Adrenal gland (tissue), 12 donors: ENCODE results near the gene NEK7. TPM values are rescaled to one million over a fixed set of nuclear protein-coding genes. Genes with fewer than 3 reads are reported as not detected.

Experiments used
- DNase-seq, 7 donors: peaks; one replicate each; pipeline ENCODE4 v3.0.0-alpha.2; 2019 to 2020
- H3K27ac ChIP-seq, 5 donors: fragments of 200-600 bp; sonication (generic) in 4 of 5; 1 replicate in 3 of 5; 2 replicates in 2 of 5; pipeline versions ENCODE4 v1.5.1 to v1.8.0; 2016 to 2020; ENCODE audit warnings: mild to moderate bottlenecking in 1 of 5
- H3K27me3 ChIP-seq: fragments of 200-600 bp; 2 replicates; pipeline ENCODE4 v1.8.0; 2021
- H3K36me3 ChIP-seq, 2 donors: fragments of 200-600 bp; replicated peaks in 1 of 2; 1 replicate in 1 of 2; 2 replicates in 1 of 2; pipeline versions ENCODE4 v1.5.1 to v1.8.0; 2018 to 2022
- H3K4me1 ChIP-seq, 2 donors: fragments of 200-600 bp; replicated peaks in 1 of 2; 1 replicate in 1 of 2; 2 replicates in 1 of 2; pipeline versions ENCODE4 v1.5.1 to v1.8.0; 2018 to 2021
- H3K4me3 ChIP-seq, 4 donors: fragments of 200-600 bp; sonication (generic) in 3 of 4; one replicate each; pipeline ENCODE4 v1.5.1; 2016 to 2018
- H3K9me3 ChIP-seq, 3 donors: fragments of 200-600 bp; sonication (generic) in 1 of 3; replicated peaks in 1 of 3; 1 replicate in 2 of 3; 2 replicates in 1 of 3; pipeline versions ENCODE4 v1.5.1 to v1.8.0; 2016 to 2021
- POLR2A ChIP-seq, 2 donors: fragments of 450-650 bp; IDR thresholded peaks; one replicate each; pipeline ENCODE4 v1.6.1; 2017; ENCODE audit warnings: antibody characterized with exemption in 2 of 2, mild to moderate bottlenecking in 2 of 2, moderate library complexity in 1 of 2
- WGBS, 4 donors: extraction: QIAGEN DNeasy Blood & Tissue Kit in 2 of 4; methylation state at CpG; one replicate each; pipeline versions ENCODE4 v1.1.5 to v1.1.7; 2013 to 2017; 5-methylcytosine and 5-hydroxymethylcytosine counted together
- intact Hi-C, 2 donors: fragments of 100-400 bp; cut with DNase I; formaldehyde crosslinking; loops; one replicate each; pipeline versions ENCODE4 v1.14.1 to v1.15.0; 2022 to 2023
- polyA plus RNA-seq, 3 donors: library from polyadenylated mRNA; stranded (reverse); fragments of 200-250 nt in 2 of 3; fragments of 350-450 nt in 1 of 3; fragmentation: Illumina TruSeq in 1 of 3; extraction: RNeasy Lipid Tissue Mini Kit (QIAGEN cat#74804) in 1 of 3; gene quantifications; one replicate each; pipeline ENCODE4 v1.2.3, GENCODE V29; 2013 to 2014
- total RNA-seq, 9 donors: library from RNA; depleted of rRNA in 4 of 9; stranded (reverse); fragments of >200 nt in 4 of 9; fragments of 120-200 nt in 1 of 9; fragmentation: NEBNext Ultra II Directional in 1 of 9; extraction: Animal tissue kit (Norgen Biotek cat#: 25700) in 1 of 9; gene quantifications; one replicate each; pipeline versions ENCODE4 v1.1.0 to v1.2.4, GENCODE V29; 2013 to 2023
- TF ChIP-seq, protein P1 (sequence below), 6 experiments: fragments of 450-650 bp in 4 of 6; fragments of 200-600 bp in 2 of 6; sonication (generic) in 1 of 6; IDR thresholded peaks; 1 replicate in 5 of 6; 2 replicates in 1 of 6; pipeline versions ENCODE4 v1.5.1 to v1.8.0; 2016 to 2021; ENCODE audit warnings: antibody characterized with exemption in 6 of 6, mild to moderate bottlenecking in 2 of 6, moderate library complexity in 1 of 6
- donor health status: healthy with polysubstance abuse.
- donor health status: Bipolar disorder and iron deficiency.
- donor health status: DM: yes; HTN: yes; CAD: no.
- donor health status: DM: no; HTN: no; CAD: no.
- donor health status: DM: no; HTN: no; CAD: no.
- donor health status: DM: yes; HTN: yes; CAD: no.

The NEK7 gene
- total and polyA plus RNA-seq, 12 donors = 34.0 to 270 (median 148) TPM

DNA sequence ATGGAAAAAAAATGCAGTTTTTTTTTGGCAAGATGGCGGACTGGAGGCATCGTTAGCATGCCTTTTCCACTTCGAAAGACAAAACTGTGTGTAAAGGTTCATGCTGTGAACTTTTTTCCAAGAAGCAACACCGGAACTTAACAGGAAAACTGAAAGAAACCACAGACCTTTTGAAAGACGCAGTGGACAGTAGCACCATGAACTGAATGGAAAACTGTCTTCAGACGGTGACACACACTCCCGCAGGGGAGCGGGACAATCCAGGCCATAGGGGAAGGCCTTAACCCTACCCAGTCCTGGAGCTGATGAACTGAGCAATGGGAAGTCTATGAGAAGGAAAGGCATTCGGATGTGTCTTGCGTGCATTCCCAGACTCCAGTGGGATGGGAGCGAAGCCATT lies 54.9 kb downstream of the NEK7 start:
- no peaks in the 10 kb centered on the region for H3K36me3 ChIP-seq

DNA sequence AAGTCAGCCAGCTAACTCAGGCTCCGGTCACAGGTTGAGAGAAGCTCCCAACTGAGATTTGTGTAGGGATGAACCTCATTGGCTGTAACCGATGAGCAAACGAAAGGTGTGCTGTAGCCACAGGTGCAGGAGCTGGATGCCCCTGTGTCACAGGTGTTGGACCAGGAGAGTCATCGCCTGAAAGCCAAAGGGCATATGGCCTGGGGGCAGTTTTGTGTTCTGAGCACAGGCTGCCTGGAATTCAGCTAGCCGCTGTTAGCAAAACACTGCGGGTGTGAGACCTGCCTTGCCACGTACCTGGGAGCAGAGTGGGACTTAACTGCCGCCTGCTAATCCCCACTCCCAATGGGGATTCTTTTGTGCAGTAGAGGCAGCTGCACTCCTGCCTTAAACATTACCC lies 55.3 kb downstream of the NEK7 start:
- WGBS, 4 donors = 88 to 99% (median 97%) methylated on average over 4 to 8 of the region's 8 CpGs
- no peak overlapping the region for H3K4me3 ChIP-seq
- intact Hi-C loops = no loop called here
- peak overlapping the region in 2 of 5 donors; percentile 8 to 15 for H3K27ac ChIP-seq
- H3K27me3 ChIP-seq = no peaks in the 10 kb centered on the region
- H3K36me3 ChIP-seq = no peaks in the 10 kb centered on the region
- peaks cover 0 to 12% (median 6%) of the 10 kb centered on the region in 3 donors for H3K9me3 ChIP-seq
- no peak for TF ChIP-seq POLR2A (IDR thresholded peaks at IDR 0.05)
- TF ChIP-seq, protein P1, sequence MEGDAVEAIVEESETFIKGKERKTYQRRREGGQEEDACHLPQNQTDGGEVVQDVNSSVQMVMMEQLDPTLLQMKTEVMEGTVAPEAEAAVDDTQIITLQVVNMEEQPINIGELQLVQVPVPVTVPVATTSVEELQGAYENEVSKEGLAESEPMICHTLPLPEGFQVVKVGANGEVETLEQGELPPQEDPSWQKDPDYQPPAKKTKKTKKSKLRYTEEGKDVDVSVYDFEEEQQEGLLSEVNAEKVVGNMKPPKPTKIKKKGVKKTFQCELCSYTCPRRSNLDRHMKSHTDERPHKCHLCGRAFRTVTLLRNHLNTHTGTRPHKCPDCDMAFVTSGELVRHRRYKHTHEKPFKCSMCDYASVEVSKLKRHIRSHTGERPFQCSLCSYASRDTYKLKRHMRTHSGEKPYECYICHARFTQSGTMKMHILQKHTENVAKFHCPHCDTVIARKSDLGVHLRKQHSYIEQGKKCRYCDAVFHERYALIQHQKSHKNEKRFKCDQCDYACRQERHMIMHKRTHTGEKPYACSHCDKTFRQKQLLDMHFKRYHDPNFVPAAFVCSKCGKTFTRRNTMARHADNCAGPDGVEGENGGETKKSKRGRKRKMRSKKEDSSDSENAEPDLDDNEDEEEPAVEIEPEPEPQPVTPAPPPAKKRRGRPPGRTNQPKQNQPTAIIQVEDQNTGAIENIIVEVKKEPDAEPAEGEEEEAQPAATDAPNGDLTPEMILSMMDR (IDR thresholded peaks at IDR 0.05) = no peak
- DNase-seq = no peak
- H3K4me1 ChIP-seq = peaks cover 0 to 12% of the 10 kb centered on the region in 2 donors

More for the DNA sequence above, 54.9 kb downstream of the NEK7 start:
- H3K4me1 ChIP-seq = peaks cover 0 to 12% of the 10 kb centered on the region in 2 donors
- H3K27me3 ChIP-seq = no peaks in the 10 kb centered on the region
- DNase-seq = no peak
- H3K27ac ChIP-seq = no peak overlapping the region
- 94 to 97% (median 96%) methylated on average over 11 of the region's 11 CpGs for WGBS, 4 donors
- intact Hi-C loops = no loop called here
- no peak overlapping the region for H3K4me3 ChIP-seq
- TF ChIP-seq, protein P1 (IDR thresholded peaks at IDR 0.05) = no peak
- TF ChIP-seq POLR2A (IDR thresholded peaks at IDR 0.05) = no peak
- H3K9me3 ChIP-seq = peaks cover 0 to 12% (median 6%) of the 10 kb centered on the region in 3 donors

DNA sequence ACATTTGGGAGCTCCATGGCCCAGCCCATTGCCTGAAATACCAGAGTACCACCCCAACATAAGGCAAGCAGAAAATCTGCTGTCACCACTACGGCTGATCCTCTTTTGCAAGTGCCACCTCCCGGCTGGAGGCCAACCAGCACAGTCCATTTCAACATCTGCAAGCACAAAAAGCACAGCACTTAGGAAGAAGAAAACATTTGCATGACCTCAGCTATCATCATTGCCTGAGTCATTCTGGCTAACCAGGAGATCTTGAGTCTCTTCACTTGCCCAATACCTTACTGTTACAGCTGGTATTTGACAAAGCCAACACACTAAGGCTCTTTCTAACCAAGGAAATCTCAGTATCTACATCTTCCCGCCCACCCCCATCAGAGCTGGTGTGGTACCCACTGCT lies 55.9 kb downstream of the NEK7 start:
- peak overlapping the region in 2 of 5 donors; percentile 15 to 44 for H3K27ac ChIP-seq
- H3K9me3 ChIP-seq = peaks cover 0 to 12% (median 6%) of the 10 kb centered on the region in 3 donors
- no peak overlapping the region for H3K4me3 ChIP-seq
- WGBS, 4 donors = 89 to 96% (median 92%) methylated on average over 3 of the region's 3 CpGs
- intact Hi-C loops = no loop called here
- no peaks in the 10 kb centered on the region for H3K27me3 ChIP-seq
- peak in 1 of 7 donors; percentile 50 for DNase-seq
- TF ChIP-seq, protein P1 (IDR thresholded peaks at IDR 0.05) = no peak
- no peak for TF ChIP-seq POLR2A (IDR thresholded peaks at IDR 0.05)
- H3K36me3 ChIP-seq = no peaks in the 10 kb centered on the region
- peaks cover 0 to 12% of the 10 kb centered on the region in 2 donors for H3K4me1 ChIP-seq

DNA sequence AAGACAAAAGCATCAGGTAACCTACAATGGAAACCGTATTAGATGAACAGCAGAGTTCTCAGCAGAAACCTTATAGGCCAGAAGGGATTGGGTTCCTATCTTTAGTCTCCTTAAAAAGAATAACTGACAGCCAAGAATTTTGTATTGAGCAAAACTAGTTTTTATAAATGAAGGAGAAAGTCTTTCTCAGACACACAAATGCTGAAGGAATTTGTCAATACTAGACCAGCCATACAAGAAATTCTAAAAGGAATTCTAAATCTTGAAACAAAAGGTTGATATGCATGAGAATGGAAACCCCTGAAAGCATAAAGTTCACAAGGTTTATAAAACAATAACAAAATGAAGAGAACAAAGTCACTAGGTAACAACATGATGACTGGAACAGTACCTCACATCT lies 58.1 kb downstream of the NEK7 start:
- intact Hi-C loops = no loop called here
- Histone ChIP-seq H3K27me3 (no peaks in the 10 kb centered on the region), H3K9me3 (peaks cover 0 to 12% (median 6%) of the 10 kb centered on the region in 3 donors), H3K36me3 (no peaks in the 10 kb centered on the region), H3K4me1 (peaks cover 0 to 1% of the 10 kb centered on the region in 2 donors), H3K27ac (no peak overlapping the region), H3K4me3 (no peak overlapping the region)
- no peak for DNase-seq
- 96 to 100% (median 100%) methylated on average over 1 of the region's 1 CpG for WGBS, 4 donors
- TF ChIP-seq, protein P1 (IDR thresholded peaks at IDR 0.05) = no peak
- TF ChIP-seq POLR2A (IDR thresholded peaks at IDR 0.05) = no peak
